ENCODE measurements around the gene FEN1. TPM values are rescaled to one million over a fixed set of nuclear protein-coding genes. Genes with fewer than 3 reads are reported as not detected.

FEN1 gene
- polyA plus RNA-seq, 3 donors from 2014 or later = 20.3 to 31.3 (median 24.6) TPM

DNA sequence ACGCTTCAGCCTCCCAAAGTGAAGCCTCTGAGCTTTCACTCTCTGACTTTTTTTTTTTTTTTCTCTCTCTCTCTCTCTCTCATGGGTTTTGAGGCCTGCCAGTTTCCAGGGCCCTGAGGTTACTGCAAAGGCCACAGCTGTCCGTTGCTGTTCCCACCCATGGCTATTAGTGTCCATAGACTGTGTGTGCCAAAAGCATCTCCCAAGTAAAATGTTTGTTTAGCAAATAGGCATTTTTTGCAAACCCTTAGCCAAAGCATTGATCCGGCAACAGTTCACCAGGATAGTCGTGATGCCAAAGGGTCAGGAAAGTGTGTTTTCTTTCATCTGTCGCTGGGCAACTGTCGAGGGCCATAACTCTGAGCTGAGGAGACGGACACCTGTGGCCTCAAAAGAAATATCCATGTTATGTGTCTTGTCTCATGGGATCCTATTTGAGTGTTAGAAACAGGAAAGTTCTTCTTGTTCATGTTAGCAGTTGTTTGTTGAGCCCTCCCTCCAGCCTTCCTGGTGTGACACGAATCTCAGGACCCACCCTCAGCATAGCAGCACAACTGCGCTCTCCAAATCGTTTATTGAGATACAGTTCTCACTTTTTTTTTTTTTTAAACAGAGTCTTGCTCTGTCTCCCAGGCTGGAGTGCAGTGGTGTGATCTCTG lies 53.8 kb downstream of the FEN1 start:
- H3K27me3 Mint-ChIP-seq (ENCODE audit: low read depth in 3 of 3) = no peaks in the 10 kb centered on the region
- no peak overlapping the region for H3K4me3 Mint-ChIP-seq
- DNase-seq = no peak
- H3K36me3 Mint-ChIP-seq = peaks cover 3 to 26% (median 15%) of the 10 kb centered on the region in 3 donors
- no peaks in the 10 kb centered on the region for H3K4me1 Mint-ChIP-seq
- H3K9me3 Mint-ChIP-seq = no peaks in the 10 kb centered on the region
- peak overlapping the region in 2 of 6 donors; percentile 26 to 58 for H3K27ac Mint-ChIP-seq

Other genes with a start within 250 kb of the FEN1 start
- gene SYT7, start 211.8 kb upstream of the FEN1 start, polyA plus RNA-seq = not detected
- gene DAGLA, start 112.5 kb upstream of the FEN1 start, polyA plus RNA-seq = not detected
- gene MYRF, start 40.3 kb upstream of the FEN1 start, polyA plus RNA-seq = 1 to 10 TPM in 1 of 3 donors, under 1 TPM in 1, not detected in 1; 0.43 to 2.4 TPM
- 100 to 1,000 TPM; 160 to 274 (median 225) TPM for gene TMEM258, start 312 bp upstream of the FEN1 start, polyA plus RNA-seq
- gene FADS1, start 24.1 kb downstream of the FEN1 start, polyA plus RNA-seq = 10 to 100 TPM; 11.5 to 18.7 (median 17.7) TPM
- gene FADS2, start 35.4 kb downstream of the FEN1 start, polyA plus RNA-seq = 10 to 100 TPM; 21.9 to 28.7 (median 22.0) TPM
- gene FADS3, start 98.6 kb downstream of the FEN1 start, polyA plus RNA-seq = 1 to 10 TPM; 3.2 to 6.2 (median 3.9) TPM
- not detected for gene RAB3IL1, start 124.7 kb downstream of the FEN1 start, polyA plus RNA-seq
- 1 to 10 TPM in 2 of 3 donors, under 1 TPM in 1; 0.64 to 1.1 (median 1.0) TPM for gene BEST1, start 157.4 kb downstream of the FEN1 start, polyA plus RNA-seq
- 1,000 to 10,000 TPM; 1,906 to 2,262 (median 2,182) TPM for gene FTH1, start 174.7 kb downstream of the FEN1 start, polyA plus RNA-seq

All from immature natural killer cell (primary cell).